GM23338 (cell line): ENCODE measurements around the gene PPP6R2. TPM values are rescaled to one million over a fixed set of nuclear protein-coding genes. Genes with fewer than 3 reads are reported as not detected.
"Not testable (repeated sequence)": the region's sequence is repeated elsewhere in the genome, so short reads cannot be mapped to it uniquely, and the experiment has no call there.

Source experiments
- ATAC-seq: fragments of 200-7000 bp; cut with Tn5 transposase; 3 replicates; pipeline ENCODE4 v1.9.1; 2020
- DNase-seq: peaks from one replicate; pipeline ENCODE4 v3.0.0-alpha.2; 2015; ENCODE audit warnings: low spot score
- H2AFZ ChIP-seq: fragments of 200-600 bp; sonication (generic); 2 replicates; pipeline ENCODE4 v1.8.0; 2016; ENCODE audit warnings: antibody characterized with exemption, mild to moderate bottlenecking, moderate library complexity
- H3F3A ChIP-seq: fragments of 200-600 bp; sonication (generic); replicated peaks from 2 replicates; pipeline ENCODE4 v1.8.0; 2017; ENCODE audit warnings: antibody characterized with exemption, mixed run types, low read depth
- H3K27ac ChIP-seq: fragments of 200-600 bp; sonication (generic); 2 replicates; pipeline ENCODE4 v1.6.1; 2016; ENCODE audit warnings: low read depth
- H3K27me3 ChIP-seq: fragments of 200-600 bp; sonication (generic); 2 replicates; pipeline ENCODE4 v1.8.0; 2016; ENCODE audit warnings: mild to moderate bottlenecking, mixed run types, moderate library complexity; ENCODE audit not compliant: insufficient read depth
- H3K36me3 ChIP-seq: fragments of 200-600 bp; sonication (generic); 2 replicates; pipeline ENCODE4 v1.8.0; 2016; ENCODE audit warnings: mild to moderate bottlenecking; ENCODE audit not compliant: insufficient read depth
- H3K4me1 ChIP-seq: fragments of 200-600 bp; sonication (generic); 2 replicates; pipeline ENCODE4 v1.8.0; 2016; ENCODE audit warnings: mild to moderate bottlenecking, moderate library complexity; ENCODE audit not compliant: insufficient read depth
- H3K4me2 ChIP-seq: fragments of 200-600 bp; sonication (generic); 2 replicates; pipeline ENCODE4 v1.7.1; 2017; ENCODE audit warnings: mixed run types
- H3K4me3 ChIP-seq: fragments of 200-600 bp; sonication (generic); 2 replicates; pipeline ENCODE4 v1.6.1; 2016; ENCODE audit warnings: mixed run types
- H3K79me2 ChIP-seq: fragments of 200-600 bp; sonication (generic); replicated peaks from 2 replicates; pipeline ENCODE4 v1.8.0; 2017; ENCODE audit warnings: mild to moderate bottlenecking; ENCODE audit not compliant: insufficient read depth
- H3K9me2 ChIP-seq: fragments of 200-600 bp; sonication (generic); 2 replicates; pipeline ENCODE4 v1.8.0; 2017; ENCODE audit not compliant: insufficient read depth
- H4K20me1 ChIP-seq: fragments of 200-600 bp; sonication (generic); replicated peaks from 2 replicates; pipeline ENCODE4 v1.8.0; 2017; ENCODE audit warnings: mild to moderate bottlenecking; ENCODE audit not compliant: insufficient read depth
- H3K27ac Mint-ChIP-seq: 2 replicates; pipeline ENCODE4 v1.8.0; 2020; ENCODE audit warnings: inconsistent platforms, mild to moderate bottlenecking, moderate library complexity, mixed read lengths
- H3K27me3 Mint-ChIP-seq: 3 replicates; pipeline ENCODE4 v1.8.0; 2022; ENCODE audit warnings: low read depth, mild to moderate bottlenecking, moderate library complexity, mixed read lengths, inconsistent platforms; ENCODE audit not compliant: insufficient read depth, poor library complexity
- H3K36me3 Mint-ChIP-seq: 3 replicates; pipeline ENCODE4 v1.8.0; 2021; ENCODE audit warnings: low read depth, mild to moderate bottlenecking, inconsistent platforms, moderate library complexity, mixed read lengths
- H3K4me1 Mint-ChIP-seq: 3 replicates; pipeline ENCODE4 v1.8.0; 2020; ENCODE audit warnings: mild to moderate bottlenecking, inconsistent platforms, mixed read lengths
- H3K4me3 Mint-ChIP-seq: 3 replicates; pipeline ENCODE4 v1.8.0; 2021; ENCODE audit warnings: moderate library complexity, mild to moderate bottlenecking, inconsistent platforms, mixed read lengths
- H3K9me3 Mint-ChIP-seq: 3 replicates; pipeline ENCODE4 v1.8.0; 2020; ENCODE audit warnings: moderate library complexity, mild to moderate bottlenecking, inconsistent platforms, mixed read lengths
- EZH2phosphoT487 ChIP-seq: fragments of 200-600 bp; sonication (generic); IDR thresholded peaks from one replicate; pipeline ENCODE4 v1.8.1; 2018; ENCODE audit warnings: antibody characterized with exemption; ENCODE audit not compliant: unreplicated experiment
- JUNB ChIP-seq: IDR thresholded peaks from one replicate; pipeline ENCODE4 v1.6.1; 2016; ENCODE audit warnings: antibody characterized with exemption; ENCODE audit not compliant: unreplicated experiment
- STAT1 ChIP-seq: IDR thresholded peaks from one replicate; pipeline ENCODE4 v1.6.1; 2016; ENCODE audit warnings: antibody characterized with exemption; ENCODE audit not compliant: unreplicated experiment
- ZNF114 ChIP-seq: fragments of 250-450 bp; sonication (Bioruptor Pico); IDR thresholded peaks from 2 replicates; pipeline ENCODE4 v1.5.0; 2020; ENCODE audit warnings: mild to moderate bottlenecking, moderate library complexity
- ZNF331 ChIP-seq: fragments of 250-450 bp; sonication (Bioruptor Pico); IDR thresholded peaks from 2 replicates; pipeline ENCODE4 v1.5.0; 2020; ENCODE audit warnings: low read depth, mild to moderate bottlenecking, moderate library complexity
- polyA plus RNA-seq: library from polyadenylated mRNA; unstranded; fragments of >200 nt; fragmentation: Nextera tagmentation; extraction: Ambion mirVana; gene quantifications from 2 replicates; pipeline ENCODE4 v1.2.1, GENCODE V29; 2016
- total RNA-seq: library from RNA; depleted of rRNA; stranded (reverse); fragments of >200 nt; shearing (Covaris generic); gene quantifications from 2 replicates; pipeline ENCODE4 v1.2.3, GENCODE V29; 2014
- TF ChIP-seq, protein P1 (sequence below): IDR thresholded peaks from 2 replicates; pipeline ENCODE4 v1.6.1; 2016; ENCODE audit warnings: antibody characterized with exemption
- TF ChIP-seq, protein P2 (sequence below): fragments of 250-450 bp; sonication (Bioruptor Pico); IDR thresholded peaks from 2 replicates; pipeline ENCODE4 v1.5.0; 2020; ENCODE audit warnings: mild to moderate bottlenecking, moderate library complexity
- TF ChIP-seq, protein P3 (sequence below), 2 experiments: fragments of 200-600 bp in 1 of 2; sonication (generic) in 1 of 2; conservative IDR thresholded peaks; 2 replicates each; pipeline versions ENCODE4 v1.5.1 to v1.6.1; 2016 to 2017; ENCODE audit warnings: antibody characterized with exemption in 2 of 2, low read depth in 2 of 2, mild to moderate bottlenecking in 2 of 2, moderate library complexity in 1 of 2

PPP6R2 gene
- total and polyA plus RNA-seq, 2 experiments from 2014 or later: 11.9 to 45.8 TPM

DNA sequence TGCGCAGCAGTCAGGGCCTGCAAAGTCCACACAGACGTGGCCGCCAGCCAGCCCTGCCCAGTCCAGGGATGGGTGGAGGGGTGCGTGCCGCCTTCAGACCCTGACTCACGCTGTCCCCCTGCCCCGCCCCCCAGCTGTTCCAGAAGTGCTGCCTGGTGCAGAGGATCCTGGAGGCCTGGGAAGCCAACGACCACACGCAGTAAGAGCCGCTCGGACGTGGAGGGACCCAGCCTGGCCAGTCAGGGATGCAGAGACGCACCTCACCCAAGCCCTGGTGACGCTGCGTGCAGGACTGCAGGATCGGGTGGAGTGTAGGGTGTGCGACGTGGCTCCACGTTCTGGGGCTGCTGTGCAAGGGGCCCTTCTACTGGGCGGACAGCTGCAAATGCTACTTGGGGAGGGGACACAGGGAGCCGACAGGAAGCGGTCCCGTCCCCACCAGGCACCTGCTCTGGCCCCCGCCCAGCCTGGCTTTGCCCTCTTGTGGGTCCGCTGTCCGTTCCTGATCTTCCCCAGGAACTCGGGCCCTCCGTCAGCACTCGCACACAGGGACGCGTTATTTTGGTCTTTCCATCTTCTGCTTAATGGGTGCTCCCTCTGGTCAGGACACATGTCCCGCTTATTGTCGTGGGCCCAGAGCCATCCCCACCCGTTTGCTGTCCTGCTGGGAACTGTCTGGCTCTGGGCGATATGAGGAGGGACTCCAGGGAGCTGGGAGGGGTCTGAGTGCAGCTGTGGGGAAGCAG, 89.2 kb downstream of the PPP6R2 start:
- no peak for TF ChIP-seq STAT1
- TF ChIP-seq ZNF331 (CRISPR knock-in tag): no peak
- no peak for TF ChIP-seq EZH2phosphoT487
- no peak for TF ChIP-seq JUNB
- no peak for TF ChIP-seq ZNF114 (CRISPR knock-in tag)
- TF ChIP-seq, protein P1, sequence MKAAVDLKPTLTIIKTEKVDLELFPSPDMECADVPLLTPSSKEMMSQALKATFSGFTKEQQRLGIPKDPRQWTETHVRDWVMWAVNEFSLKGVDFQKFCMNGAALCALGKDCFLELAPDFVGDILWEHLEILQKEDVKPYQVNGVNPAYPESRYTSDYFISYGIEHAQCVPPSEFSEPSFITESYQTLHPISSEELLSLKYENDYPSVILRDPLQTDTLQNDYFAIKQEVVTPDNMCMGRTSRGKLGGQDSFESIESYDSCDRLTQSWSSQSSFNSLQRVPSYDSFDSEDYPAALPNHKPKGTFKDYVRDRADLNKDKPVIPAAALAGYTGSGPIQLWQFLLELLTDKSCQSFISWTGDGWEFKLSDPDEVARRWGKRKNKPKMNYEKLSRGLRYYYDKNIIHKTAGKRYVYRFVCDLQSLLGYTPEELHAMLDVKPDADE: no peak
- TF ChIP-seq, protein P2, sequence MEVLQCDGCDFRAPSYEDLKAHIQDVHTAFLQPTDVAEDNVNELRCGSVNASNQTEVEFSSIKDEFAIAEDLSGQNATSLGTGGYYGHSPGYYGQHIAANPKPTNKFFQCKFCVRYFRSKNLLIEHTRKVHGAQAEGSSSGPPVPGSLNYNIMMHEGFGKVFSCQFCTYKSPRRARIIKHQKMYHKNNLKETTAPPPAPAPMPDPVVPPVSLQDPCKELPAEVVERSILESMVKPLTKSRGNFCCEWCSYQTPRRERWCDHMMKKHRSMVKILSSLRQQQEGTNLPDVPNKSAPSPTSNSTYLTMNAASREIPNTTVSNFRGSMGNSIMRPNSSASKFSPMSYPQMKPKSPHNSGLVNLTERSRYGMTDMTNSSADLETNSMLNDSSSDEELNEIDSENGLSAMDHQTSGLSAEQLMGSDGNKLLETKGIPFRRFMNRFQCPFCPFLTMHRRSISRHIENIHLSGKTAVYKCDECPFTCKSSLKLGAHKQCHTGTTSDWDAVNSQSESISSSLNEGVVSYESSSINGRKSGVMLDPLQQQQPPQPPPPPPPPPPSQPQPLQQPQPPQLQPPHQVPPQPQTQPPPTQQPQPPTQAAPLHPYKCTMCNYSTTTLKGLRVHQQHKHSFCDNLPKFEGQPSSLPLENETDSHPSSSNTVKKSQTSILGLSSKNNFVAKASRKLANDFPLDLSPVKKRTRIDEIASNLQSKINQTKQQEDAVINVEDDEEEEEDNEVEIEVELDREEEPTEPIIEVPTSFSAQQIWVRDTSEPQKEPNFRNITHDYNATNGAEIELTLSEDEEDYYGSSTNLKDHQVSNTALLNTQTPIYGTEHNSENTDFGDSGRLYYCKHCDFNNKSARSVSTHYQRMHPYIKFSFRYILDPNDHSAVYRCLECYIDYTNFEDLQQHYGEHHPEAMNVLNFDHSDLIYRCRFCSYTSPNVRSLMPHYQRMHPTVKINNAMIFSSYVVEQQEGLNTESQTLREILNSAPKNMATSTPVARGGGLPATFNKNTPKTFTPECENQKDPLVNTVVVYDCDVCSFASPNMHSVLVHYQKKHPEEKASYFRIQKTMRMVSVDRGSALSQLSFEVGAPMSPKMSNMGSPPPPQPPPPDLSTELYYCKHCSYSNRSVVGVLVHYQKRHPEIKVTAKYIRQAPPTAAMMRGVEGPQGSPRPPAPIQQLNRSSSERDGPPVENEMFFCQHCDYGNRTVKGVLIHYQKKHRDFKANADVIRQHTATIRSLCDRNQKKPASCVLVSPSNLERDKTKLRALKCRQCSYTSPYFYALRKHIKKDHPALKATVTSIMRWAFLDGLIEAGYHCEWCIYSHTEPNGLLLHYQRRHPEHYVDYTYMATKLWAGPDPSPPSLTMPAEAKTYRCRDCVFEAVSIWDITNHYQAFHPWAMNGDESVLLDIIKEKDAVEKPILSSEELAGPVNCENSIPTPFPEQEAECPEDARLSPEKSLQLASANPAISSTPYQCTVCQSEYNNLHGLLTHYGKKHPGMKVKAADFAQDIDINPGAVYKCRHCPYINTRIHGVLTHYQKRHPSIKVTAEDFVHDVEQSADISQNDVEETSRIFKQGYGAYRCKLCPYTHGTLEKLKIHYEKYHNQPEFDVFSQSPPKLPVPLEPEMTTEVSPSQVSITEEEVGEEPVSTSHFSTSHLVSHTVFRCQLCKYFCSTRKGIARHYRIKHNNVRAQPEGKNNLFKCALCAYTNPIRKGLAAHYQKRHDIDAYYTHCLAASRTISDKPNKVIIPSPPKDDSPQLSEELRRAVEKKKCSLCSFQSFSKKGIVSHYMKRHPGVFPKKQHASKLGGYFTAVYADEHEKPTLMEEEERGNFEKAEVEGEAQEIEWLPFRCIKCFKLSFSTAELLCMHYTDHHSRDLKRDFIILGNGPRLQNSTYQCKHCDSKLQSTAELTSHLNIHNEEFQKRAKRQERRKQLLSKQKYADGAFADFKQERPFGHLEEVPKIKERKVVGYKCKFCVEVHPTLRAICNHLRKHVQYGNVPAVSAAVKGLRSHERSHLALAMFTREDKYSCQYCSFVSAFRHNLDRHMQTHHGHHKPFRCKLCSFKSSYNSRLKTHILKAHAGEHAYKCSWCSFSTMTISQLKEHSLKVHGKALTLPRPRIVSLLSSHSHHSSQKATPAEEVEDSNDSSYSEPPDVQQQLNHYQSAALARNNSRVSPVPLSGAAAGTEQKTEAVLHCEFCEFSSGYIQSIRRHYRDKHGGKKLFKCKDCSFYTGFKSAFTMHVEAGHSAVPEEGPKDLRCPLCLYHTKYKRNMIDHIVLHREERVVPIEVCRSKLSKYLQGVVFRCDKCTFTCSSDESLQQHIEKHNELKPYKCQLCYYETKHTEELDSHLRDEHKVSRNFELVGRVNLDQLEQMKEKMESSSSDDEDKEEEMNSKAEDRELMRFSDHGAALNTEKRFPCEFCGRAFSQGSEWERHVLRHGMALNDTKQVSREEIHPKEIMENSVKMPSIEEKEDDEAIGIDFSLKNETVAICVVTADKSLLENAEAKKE (CRISPR knock-in tag): no peak
- TF ChIP-seq, protein P3, sequence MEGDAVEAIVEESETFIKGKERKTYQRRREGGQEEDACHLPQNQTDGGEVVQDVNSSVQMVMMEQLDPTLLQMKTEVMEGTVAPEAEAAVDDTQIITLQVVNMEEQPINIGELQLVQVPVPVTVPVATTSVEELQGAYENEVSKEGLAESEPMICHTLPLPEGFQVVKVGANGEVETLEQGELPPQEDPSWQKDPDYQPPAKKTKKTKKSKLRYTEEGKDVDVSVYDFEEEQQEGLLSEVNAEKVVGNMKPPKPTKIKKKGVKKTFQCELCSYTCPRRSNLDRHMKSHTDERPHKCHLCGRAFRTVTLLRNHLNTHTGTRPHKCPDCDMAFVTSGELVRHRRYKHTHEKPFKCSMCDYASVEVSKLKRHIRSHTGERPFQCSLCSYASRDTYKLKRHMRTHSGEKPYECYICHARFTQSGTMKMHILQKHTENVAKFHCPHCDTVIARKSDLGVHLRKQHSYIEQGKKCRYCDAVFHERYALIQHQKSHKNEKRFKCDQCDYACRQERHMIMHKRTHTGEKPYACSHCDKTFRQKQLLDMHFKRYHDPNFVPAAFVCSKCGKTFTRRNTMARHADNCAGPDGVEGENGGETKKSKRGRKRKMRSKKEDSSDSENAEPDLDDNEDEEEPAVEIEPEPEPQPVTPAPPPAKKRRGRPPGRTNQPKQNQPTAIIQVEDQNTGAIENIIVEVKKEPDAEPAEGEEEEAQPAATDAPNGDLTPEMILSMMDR (conservative IDR thresholded peaks at IDR 0.05; ENCODE audit: low read depth in 2 of 2): no peak
- Mint-ChIP-seq H3K9me3 (0 out of 3 replicates have a peak, but pooled peaks cover 2% of the 10 kb centered on the region), H3K27ac (no peak overlapping the region), H3K4me3 (no peak overlapping the region), H3K36me3 (peaks cover 33% of the 10 kb centered on the region), H3K4me1 (no peaks in the 10 kb centered on the region), H3K27me3 (peaks cover 7% of the 10 kb centered on the region)
- Histone ChIP-seq H3K4me1 (no peaks in the 10 kb centered on the region), H3K27ac (no peak overlapping the region), H3K9me2 (no peaks in the 10 kb centered on the region), H3K4me2 (no peak overlapping the region), H4K20me1 (peaks cover 4% of the 10 kb centered on the region; the same call in 1 of the 2 replicates), H3K27me3 (no peaks in the 10 kb centered on the region), H3F3A (no peaks in the 10 kb centered on the region), H3K36me3 (peaks cover 5% of the 10 kb centered on the region; the same call in 1 of the 2 replicates), H2AFZ (no peak overlapping the region), H3K79me2 (0 out of 2 replicates have a peak, but pooled peaks cover 4% of the 10 kb centered on the region), H3K4me3 (no peak overlapping the region)
- no peak for DNase-seq
- no peak for ATAC-seq

DNA sequence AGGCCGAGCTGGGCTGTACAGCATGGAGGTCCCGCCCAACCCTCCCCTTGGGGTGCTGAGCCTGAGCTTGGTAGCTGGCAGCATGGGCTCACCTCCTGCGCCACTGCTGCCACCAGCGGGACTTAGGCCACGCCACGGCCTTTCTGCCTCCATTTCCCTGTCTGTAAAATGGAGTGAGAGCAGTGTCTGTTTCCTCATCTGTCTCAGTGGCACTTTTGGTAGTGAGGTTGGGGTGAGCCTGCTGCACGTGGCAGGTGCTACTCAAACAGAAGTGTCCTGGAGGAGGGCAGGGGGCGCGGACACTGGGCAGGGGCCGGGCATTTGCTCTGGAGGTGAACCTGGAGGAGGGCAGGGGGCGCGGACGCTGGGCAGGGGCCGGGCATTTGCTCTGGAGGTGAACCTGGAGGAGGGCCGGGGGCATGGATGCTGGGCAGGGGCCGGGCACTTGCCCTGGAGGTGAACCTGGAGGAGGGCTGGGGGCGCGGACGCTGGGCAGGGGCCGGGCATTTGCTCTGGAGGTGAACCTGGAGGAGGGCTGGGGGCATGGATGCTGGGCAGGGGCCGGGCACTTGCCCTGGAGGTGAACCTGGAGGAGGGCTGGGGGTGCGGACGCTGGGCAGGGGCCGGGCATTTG, 89.9 kb downstream of the PPP6R2 start:
- not testable (repeated sequence) for H3K4me3 ChIP-seq, H4K20me1 ChIP-seq, ATAC-seq, H3K4me3 Mint-ChIP-seq, H2AFZ ChIP-seq, H3K9me2 ChIP-seq, H3K9me3 Mint-ChIP-seq, H3K27ac ChIP-seq, H3K27me3 ChIP-seq, H3K27me3 Mint-ChIP-seq, H3K36me3 ChIP-seq, H3K4me2 ChIP-seq, H3K27ac Mint-ChIP-seq, H3K79me2 ChIP-seq, H3K4me1 ChIP-seq, DNase-seq, H3F3A ChIP-seq, H3K4me1 Mint-ChIP-seq
- H3K36me3 Mint-ChIP-seq: peaks cover 32% of the 10 kb centered on the region
